GM19025 (cell line): ENCODE measurements around the gene RYR3.

Experiments used
- ATAC-seq: cut with Tn5 transposase; IDR thresholded peaks from one replicate; pipeline ENCODE4 v1.9.1; 2021; ENCODE audit warnings: mild to moderate bottlenecking, low read depth, moderate library complexity; ENCODE audit not compliant: unreplicated experiment

RYR3 gene

DNA sequence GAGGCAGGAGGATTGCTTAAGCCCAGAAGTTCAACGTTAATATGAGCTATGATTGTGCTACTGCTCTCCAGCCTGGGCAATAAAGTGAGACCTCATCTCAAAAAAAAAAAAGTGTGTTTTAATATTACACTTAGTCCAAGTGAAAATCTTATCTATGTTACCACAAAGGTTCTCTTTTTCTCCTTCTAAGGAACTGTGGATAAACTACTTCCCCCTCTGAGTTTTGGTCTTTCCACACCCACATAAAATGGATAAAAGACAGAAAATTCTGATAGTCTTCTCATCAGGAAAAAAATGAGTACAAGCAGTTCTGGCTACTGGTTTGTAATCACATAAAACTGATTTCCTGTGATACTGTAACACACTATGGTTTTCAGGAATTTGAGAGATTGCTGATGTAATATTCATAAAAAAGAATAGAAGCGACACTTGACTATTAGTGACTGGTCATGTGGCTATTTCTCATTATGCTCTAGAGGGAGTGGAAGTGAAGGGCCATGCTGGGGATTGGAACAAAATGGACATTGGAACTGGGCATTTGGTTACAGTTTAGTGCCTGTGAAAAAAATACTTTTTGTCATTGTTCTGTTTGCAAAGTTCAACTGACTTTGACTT is 68.2 kb downstream of the RYR3 start:
- no peak for ATAC-seq

DNA sequence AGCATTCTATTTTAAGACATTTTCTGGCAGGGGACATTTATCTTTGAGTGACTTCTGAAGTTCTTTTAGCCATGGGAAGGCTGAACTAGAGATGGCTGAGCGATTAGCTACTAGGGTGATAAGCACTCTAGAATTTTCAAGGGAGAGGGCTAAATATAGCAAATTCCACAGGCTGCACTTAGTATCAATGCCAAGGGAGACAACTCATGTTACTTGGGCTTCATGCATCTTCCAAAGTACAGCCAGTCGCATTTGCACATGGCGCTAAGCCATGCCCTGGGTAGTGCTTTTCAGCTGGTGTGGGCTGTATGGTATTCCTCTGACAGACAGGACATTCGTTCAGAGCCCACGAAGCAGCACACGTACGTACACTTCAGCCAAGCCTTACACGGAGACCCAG is 69.6 kb downstream of the RYR3 start:
- no peak for ATAC-seq

DNA sequence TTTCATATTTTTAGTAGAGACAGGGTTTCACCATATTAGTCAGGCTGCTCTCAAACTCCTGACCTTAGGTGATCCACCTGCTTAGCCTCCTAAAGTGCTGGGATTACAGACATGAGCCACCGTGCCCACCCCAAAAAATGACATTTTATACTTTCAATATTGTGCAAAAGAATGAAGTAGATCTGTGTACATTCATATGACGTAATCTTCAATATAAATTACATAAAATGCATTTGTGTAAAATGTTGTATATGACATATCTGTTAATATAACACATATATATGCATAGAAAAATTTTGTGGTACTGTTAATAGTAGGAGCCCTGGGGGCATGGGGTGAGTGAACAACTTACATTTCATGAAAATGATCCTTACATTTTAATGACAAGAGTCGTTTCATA is 71.7 kb downstream of the RYR3 start:
- ATAC-seq: no peak

DNA sequence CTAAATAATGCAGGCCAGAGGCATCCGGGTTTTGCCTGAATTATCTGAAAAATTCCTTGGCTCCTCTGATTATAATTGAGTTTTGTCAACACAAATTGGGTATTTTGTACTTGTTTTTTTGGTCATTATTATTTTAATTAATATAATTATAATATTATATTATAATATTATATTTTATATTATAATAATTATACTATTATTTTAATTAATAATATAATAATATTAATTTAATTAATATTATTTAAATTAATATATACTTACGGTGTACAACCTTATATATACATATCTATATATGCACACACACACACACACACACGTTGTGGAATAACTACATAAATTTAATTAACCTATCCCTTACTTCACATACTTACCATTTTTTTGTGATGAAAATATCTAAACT is 73.5 kb downstream of the RYR3 start:
- no peak for ATAC-seq

DNA sequence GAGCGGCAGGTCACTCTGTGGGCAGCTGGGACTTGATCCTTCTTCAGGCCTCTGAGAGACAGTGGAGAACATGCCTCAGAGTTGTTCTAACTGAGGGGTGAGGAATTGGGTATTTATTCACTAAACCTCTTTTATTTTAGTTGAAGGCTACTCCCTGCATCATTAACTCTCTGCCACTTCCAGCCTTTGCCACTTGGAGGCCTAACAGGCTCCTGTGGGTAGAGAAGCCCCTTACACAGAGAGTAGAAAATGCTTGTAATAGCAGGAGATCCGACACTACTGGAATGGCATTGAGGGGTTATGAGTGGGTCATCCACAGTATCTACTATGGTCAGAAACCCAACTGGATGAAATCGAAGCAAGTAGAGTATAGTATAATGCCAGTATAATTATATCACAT is 81.7 kb downstream of the RYR3 start:
- ATAC-seq: no peak

DNA sequence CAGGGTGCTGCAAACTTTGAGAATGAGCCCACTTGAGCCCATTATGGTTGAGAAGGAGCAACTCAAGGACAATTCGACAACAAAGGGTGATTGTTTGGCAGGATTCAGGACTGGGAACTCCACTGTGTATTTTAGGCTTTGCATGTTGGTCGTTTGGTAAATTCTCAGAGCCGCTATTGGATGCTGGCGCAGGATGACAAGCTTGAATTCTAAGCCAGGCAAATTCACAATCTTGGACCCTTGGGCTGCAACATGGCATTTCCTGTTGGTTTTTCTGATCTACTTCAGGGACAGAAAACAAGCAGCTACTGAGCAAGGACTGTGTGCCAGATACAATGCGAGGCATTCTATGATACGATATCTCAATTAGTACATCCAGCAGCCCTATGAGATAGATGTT is 82.8 kb downstream of the RYR3 start:
- ATAC-seq: no peak

DNA sequence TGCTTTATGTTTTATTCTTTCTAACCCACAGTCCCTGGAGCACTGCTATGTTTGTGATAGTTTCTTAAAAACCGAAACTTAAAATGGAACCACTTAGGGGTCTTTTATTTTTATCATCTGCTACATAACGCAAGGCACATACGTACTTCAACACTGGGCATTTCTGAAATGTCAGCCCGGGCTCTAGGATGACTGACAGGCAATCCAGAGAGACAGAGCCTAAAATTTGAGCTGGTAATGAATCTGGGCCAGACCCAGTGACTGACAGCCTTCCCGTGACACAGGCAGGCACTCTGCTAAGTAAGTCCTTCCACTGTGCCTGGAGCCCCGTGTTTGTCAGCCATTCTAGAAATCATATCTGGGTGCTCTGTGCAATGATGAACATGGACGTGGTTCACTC is 84.6 kb downstream of the RYR3 start:
- no peak for ATAC-seq

DNA sequence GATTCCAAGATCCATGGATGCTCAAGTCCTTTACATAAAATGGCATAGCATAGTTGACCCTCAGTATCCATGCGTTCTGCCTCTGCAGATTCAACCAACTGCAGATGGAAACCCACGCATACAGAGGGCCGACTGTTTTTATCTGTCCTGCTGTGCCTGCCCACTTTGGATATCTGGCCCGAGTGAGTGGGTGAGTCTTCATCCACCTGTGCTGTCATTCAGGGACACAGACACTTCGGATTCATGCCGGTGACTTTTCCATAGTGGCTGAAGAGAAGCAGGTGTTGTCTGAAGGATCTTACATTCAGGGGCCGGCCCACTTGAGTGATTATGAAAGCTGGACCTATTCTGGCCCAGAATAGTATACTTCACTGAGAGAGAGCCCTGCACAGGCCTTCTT is 85.1 kb downstream of the RYR3 start:
- no peak for ATAC-seq

DNA sequence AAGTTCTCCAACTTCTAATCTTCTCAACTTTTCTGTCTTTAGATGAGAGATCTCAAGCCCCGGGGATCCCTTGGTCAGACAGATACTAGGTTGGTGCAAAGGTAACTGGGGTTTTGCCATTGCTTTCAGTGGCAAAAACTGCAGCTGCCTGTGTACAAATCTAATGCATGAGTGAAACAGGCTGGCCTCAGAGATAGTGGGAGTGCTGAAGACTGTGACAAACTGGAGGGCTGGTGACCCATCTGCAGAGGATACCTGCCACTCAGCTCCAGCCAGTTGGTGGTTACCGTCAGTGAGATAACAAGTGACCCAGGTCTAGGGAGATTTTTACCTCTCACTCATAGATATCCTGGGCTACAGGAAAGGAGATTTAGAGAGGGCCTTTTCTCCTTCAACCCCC is 85.7 kb downstream of the RYR3 start:
- no peak for ATAC-seq

DNA sequence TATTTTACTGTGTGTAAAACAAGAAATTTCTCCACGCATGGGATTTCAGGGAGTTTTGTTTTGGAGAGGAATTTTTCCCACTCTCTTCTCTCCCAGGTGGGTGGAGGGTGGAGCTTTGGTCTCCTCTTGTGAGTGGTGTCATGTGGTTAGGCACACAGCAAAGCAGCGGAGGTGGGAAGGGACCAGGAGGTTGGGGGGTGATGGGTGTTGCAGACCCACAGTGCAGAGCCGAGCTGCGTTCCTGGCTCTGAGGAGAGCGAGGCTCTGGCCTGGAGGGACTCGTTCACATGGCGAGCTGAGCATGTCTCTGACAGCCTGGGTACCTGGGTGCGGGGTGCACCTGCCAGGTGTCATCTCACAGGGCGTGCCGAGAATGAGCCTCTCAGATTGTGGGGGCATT is 87.8 kb downstream of the RYR3 start:
- no peak for ATAC-seq

DNA sequence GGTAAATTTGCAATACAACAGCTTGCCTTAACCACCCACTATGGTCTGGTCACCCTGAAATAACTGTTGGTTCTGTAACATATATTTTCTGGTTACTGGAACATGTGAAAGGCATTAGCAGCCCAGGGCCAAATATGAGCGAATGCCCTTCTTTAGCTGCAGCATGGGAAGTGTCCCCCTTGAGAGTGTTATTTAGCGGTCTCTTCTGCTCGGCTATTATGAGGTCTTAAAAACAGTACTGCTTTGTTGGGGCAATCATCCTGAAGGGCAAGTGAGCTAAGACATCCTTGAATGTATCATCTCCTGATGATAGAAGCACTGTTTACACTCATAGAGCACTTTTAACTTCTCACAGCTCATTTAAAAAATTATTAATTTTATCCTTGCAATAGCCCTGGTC is 90.2 kb downstream of the RYR3 start:
- ATAC-seq: no peak

DNA sequence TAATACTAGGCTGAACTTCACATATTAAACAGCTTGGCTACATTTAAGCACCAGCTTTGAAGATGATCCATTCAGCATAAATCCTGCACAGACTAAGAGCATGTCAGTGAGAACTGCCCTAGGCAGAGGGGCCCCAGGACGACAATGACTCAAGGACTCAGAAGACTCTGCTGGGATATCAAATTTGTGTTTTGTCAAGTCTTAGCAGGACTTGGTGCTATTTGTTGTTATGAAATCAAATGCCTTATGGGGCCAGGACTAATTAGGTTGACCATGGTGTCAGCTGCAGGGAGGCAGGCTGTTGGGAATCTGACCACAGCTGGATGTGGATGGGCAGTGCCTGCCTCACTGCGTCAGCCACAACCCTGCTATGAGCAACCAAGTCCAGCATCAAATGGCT is 91.8 kb downstream of the RYR3 start:
- no peak for ATAC-seq

DNA sequence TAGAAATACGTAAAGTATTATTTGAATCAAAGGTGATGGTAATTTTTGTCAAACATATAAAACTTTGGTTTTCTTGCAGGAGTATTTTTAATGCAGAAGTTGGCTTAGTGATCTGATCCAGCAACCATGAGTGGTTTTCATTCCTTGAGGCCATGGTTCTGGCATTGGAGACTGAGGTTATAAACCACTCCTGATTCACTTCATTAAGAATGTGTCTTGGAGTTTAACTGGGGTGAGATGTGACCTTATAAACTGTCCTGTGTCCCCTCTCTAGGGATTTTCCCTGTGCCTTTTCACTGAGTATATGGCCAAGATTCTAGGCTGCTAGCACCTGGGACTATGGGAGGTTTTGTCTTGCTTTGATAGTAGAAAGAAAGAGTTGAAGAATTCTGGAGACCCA is 94.3 kb downstream of the RYR3 start:
- no peak for ATAC-seq

DNA sequence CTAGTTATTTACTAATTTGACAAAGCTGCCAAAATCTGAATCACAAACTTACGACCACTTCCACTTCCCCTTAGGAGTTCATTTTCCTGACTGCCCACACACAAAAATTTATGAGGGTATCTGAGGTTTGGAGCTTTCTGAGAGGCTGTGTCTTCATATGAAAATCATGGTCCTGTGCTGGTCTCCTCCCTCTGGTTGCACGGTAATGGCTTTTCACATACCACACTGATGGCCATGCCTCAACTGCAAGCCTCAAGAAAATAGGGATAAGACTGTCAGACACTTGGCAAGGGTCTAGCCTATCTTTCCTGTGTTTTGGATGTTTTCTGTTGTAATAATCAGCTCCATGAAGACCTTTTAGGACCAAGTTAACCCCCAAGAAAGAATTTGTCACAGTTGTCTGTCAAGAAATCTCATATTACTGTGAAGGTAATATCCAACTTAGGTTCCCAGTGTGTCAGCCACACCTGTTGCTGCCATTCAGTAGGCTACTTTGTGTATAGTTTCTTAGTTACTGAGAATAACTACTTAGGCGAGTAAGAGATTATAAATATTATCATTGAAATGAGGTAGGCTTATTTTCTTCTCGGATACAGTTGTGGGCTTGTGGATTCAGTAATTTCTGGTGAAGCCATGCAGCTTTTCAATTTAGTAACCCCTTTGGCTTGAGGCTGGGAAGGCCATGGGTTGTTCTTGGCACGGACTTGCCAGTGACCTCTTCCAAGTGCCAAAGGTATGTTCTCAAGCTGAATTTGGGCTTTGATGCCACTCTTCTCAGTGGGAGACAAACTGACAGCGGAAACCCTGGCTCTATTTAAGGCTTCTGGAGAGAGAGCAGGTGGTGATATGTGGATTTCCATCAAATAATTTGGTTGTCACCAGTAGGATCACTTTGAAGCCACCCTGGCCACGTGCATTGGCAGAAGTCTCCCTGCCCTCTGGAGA is 101.1 kb downstream of the RYR3 start:
- ATAC-seq: no peak

DNA sequence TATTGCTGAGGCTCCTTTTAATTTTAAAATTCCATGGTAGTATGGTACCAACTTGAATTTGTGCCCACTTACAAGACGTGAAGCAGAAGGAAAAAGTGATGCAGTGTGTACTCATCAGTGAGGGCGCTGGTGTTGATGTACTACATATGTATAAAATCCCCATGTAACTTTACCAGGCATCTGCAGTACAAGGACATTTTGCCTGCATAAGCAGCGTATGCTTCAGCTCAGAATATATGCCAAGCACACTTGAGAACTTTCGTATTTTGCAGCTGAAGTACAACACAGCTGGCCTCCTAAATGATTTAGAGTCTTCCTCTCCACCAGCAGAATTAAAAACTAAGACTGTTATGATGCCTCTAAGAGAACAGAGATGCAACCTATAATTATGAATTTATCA is 108.9 kb downstream of the RYR3 start:
- no peak for ATAC-seq

DNA sequence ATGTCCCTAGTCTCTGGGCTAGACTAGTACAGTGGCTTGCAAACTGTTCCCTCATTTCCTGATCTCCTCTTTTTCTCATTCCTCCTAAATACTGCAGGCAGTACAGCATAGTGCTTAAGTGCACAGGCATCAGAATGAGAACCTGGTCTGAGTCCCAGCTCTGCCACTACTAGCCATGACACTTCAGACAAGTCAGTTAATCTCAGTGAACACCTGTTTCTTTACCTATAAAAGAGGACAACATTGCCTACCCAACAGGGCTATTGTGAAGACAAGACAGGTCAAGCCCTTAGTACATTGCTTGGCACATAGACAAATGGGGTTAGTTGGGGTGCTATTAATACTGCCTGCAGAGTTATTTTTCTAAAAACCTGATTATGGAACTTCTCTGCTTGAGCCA is 113.3 kb downstream of the RYR3 start:
- no peak for ATAC-seq

DNA sequence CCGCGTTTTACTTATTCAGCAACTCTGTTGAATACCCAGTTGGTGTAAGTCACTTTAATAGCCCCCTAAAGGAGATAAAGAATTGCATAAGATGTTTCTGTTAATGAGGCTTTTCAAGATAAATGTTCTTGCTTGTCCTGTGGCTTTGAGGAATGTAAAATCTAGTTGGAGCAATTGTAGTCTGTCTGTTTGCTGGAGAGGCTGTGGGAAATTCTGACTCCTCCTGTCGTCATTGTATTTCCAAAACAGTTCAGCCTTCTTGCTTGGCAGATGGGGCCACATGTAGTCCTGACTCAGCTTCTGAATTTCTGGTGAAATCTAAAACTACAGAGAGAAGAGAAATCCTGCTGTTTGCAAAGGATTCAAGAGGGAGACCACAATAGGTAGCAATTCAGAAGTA is 114.4 kb downstream of the RYR3 start:
- ATAC-seq: no peak

DNA sequence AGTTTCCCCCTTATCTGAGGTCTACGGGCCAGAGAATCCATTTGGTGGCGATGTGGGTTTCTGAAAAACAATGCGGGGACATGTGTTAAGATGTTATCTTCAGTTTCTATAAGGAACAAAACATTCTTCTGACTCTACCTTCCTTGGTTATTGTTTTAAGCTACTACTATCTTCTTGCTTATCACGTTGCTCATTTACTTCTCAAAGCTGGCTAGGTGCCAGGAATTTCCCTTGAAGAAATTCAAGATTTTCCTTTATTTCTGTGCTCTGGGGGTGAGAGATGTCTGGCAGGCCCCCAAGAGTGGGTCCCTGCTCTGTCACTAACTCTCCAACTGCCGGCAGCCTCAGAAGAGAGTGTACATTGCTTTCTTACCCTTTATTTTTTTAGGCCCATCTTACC is 119.8 kb downstream of the RYR3 start:
- no peak for ATAC-seq

DNA sequence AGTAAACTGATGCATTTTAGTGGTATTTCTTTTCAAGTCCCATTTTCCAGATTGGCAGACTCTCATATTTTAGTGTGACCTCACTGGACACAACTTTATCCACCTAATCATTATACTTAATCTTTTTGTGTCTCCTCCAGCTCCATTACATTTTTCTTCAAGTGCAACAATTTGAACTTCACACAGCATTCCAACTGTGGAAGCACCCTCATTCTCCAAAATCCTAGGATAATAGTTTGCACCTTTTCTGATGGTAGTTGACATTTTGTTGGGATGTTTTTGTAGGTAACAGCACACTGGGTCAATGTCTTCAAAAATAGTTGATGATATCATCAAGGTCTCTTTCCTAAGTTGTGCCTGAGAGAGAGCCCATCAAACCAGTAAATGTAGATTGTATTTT is 123.1 kb downstream of the RYR3 start:
- ATAC-seq: no peak

DNA sequence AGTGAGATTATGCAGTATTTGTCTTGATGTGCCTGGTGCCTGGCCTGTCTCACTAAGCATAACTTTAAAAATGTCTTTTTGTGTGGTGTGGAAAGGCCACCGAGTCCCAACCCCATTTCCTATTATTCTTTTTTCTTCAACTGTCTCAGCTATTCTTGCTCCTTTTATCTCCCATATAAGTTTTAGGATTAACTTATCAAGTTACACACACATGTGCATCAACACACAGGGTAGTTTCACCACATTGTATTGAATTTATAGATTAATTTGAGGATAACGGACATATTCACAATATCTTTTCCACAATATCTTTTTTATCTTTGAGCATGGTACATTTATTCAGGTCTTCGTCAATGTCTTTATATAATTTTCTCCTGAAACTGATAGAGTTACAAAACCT is 127.6 kb downstream of the RYR3 start:
- ATAC-seq: no peak

DNA sequence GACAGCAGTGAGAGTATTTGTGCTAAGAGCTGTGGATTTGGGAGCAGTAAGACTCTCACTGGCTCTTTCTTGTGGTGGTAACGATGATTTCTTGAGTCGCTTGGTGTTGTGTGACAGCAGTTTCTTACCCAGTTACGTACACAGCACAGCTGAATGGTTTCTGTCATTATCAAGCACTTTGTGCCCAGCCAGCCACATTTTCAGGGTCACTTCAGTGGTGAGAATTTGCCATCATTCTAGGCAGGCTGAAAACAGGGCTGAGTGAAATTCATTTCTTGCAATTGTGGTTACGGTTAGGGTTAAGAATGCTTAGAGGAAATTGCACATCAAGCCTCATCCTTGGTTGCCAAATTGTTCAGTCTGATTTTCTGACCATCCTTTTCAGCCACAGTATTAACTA is 130.1 kb downstream of the RYR3 start:
- no peak for ATAC-seq

DNA sequence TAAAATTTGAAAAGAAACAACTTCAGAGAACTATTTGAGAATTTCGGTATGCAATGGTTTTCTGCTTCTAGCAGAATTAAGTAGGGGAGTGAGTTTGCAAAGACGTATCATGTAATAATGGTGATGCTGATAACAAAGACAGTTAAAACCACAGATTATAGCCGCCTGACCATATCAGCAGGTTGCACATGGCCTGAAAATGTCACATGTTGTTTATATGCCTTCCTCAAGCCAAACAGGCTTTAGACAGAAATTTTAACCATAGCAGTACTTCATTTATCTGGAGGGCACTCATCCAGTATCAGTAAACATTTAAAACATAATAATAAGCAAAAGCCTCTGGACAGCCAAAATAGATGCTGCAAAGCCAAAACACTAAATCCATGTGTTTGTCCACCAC is 131.7 kb downstream of the RYR3 start:
- no peak for ATAC-seq
